ENCODE results near the gene RGS12.

The RGS12 gene

GRCh38 chr4:3322059-3322550 is 29.3 kb downstream of the RGS12 start:
- no peak for TF ChIP-seq CTCF (IDR thresholded peaks at IDR 0.05)

GRCh38 chr4:3323071-3323481 is 30.3 kb downstream of the RGS12 start:
- TF ChIP-seq CTCF (IDR thresholded peaks at IDR 0.05): no peak

- no peak for TF ChIP-seq CTCF (IDR thresholded peaks at IDR 0.05)
Measured at GRCh38 chr4:3324093-3324815, 31.4 kb downstream of the RGS12 start.

GRCh38 chr4:3328814-3329663 is 36.2 kb downstream of the RGS12 start:
- TF ChIP-seq CTCF (IDR thresholded peaks at IDR 0.05): no peak

GRCh38 chr4:3329887-3330286 is 37.1 kb downstream of the RGS12 start:
- no peak for TF ChIP-seq CTCF (IDR thresholded peaks at IDR 0.05)

GRCh38 chr4:3330707-3331106 is 37.9 kb downstream of the RGS12 start:
- TF ChIP-seq CTCF (IDR thresholded peaks at IDR 0.05): no peak

GRCh38 chr4:3331511-3332394 is 38.9 kb downstream of the RGS12 start:
- TF ChIP-seq CTCF (IDR thresholded peaks at IDR 0.05): no peak

All from LNCAP (cell line).